Hepatocyte (in vitro differentiated cells): Measurements from ENCODE around the gene TNNI3K. TPM values are rescaled to one million over a fixed set of nuclear protein-coding genes. Genes with fewer than 3 reads are reported as not detected.

Experiments
- DNase-seq: peaks from one replicate; pipeline ENCODE4 v3.0.0-alpha.2; 2016; ENCODE audit warnings: low spot score
- H2AFZ ChIP-seq: fragments of 200-600 bp; sonication (generic); 2 replicates; pipeline ENCODE4 v1.6.0; 2016; ENCODE audit warnings: antibody characterized with exemption, mild to moderate bottlenecking
- H3K27ac ChIP-seq: fragments of 200-600 bp; sonication (generic); 2 replicates; pipeline ENCODE4 v1.5.1; 2016; ENCODE audit warnings: mild to moderate bottlenecking
- H3K27me3 ChIP-seq: fragments of 200-600 bp; sonication (generic); 2 replicates; pipeline ENCODE4 v1.6.1; 2016
- H3K36me3 ChIP-seq: fragments of 200-600 bp; sonication (generic); replicated peaks from 2 replicates; pipeline ENCODE4 v1.5.1; 2016; ENCODE audit warnings: low read depth; ENCODE audit not compliant: insufficient read depth
- H3K4me1 ChIP-seq: fragments of 200-600 bp; sonication (generic); 2 replicates; pipeline ENCODE4 v1.5.1; 2016; ENCODE audit warnings: mild to moderate bottlenecking, moderate library complexity; ENCODE audit not compliant: insufficient read depth
- H3K4me2 ChIP-seq: fragments of 200-600 bp; sonication (generic); 2 replicates; pipeline ENCODE4 v1.6.0; 2016
- H3K4me3 ChIP-seq: fragments of 200-600 bp; sonication (generic); 2 replicates; pipeline ENCODE4 v1.5.1; 2016; ENCODE audit warnings: mild to moderate bottlenecking
- H3K79me2 ChIP-seq: fragments of 200-600 bp; sonication (generic); 2 replicates; pipeline ENCODE4 v1.6.0; 2017; ENCODE audit warnings: mild to moderate bottlenecking
- H3K9me2 ChIP-seq: fragments of 200-600 bp; sonication (generic); replicated peaks from 2 replicates; pipeline ENCODE4 v1.6.0; 2017; ENCODE audit warnings: mild to moderate bottlenecking; ENCODE audit not compliant: insufficient read depth
- H3K9me3 ChIP-seq: fragments of 200-600 bp; sonication (generic); 2 replicates; pipeline ENCODE4 v1.5.1; 2016; ENCODE audit warnings: low read depth, mild to moderate bottlenecking
- H4K20me1 ChIP-seq: fragments of 200-600 bp; sonication (generic); 2 replicates; pipeline ENCODE4 v1.6.0; 2016; ENCODE audit warnings: mild to moderate bottlenecking; ENCODE audit not compliant: insufficient read depth, poor library complexity, severe bottlenecking
- CTCF ChIP-seq: fragments of 200-600 bp; sonication (generic); IDR thresholded peaks from 2 replicates; pipeline ENCODE4 v1.5.1; 2016; ENCODE audit warnings: antibody characterized with exemption, mild to moderate bottlenecking; ENCODE audit not compliant: poor library complexity
- EZH2 ChIP-seq: fragments of 200-600 bp; sonication (generic); IDR thresholded peaks from 2 replicates; pipeline ENCODE4 v1.6.1; 2016; ENCODE audit warnings: antibody characterized with exemption, mild to moderate bottlenecking, borderline replicate concordance
- EZH2phosphoT487 ChIP-seq: fragments of 200-600 bp; sonication (generic); IDR thresholded peaks from one replicate; pipeline ENCODE4 v1.6.1; 2018; ENCODE audit warnings: antibody characterized with exemption, mild to moderate bottlenecking, low read depth, moderate library complexity; ENCODE audit not compliant: unreplicated experiment, severe bottlenecking
- WGBS: methylation state at CpG from one replicate; pipeline ENCODE4 v1.1.6; 2016; ENCODE audit warnings: low lambda C conversion rate; ENCODE audit errors: missing lambda C conversion rate; 5-methylcytosine and 5-hydroxymethylcytosine counted together
- polyA plus RNA-seq: library from polyadenylated mRNA; unstranded; fragments of >200 nt; fragmentation: Nextera tagmentation; extraction: Ambion mirVana; gene quantifications from 2 replicates; pipeline ENCODE4 v1.2.1, GENCODE V29; 2016
- total RNA-seq: library from RNA; depleted of rRNA; stranded (reverse); fragments of >200 nt; gene quantifications from 2 replicates; pipeline ENCODE4 v1.2.3, GENCODE V29; 2014

TNNI3K gene
- total and polyA plus RNA-seq, 2 experiments from 2014 or later = not detected

GRCh38 chr1:74324684-74325448, 89.7 kb downstream of the TNNI3K start:
- no peak for DNase-seq
- WGBS = 70% methylated on average over 6 of the region's 6 CpGs
- H3K4me3 ChIP-seq = no peak overlapping the region
- no peak overlapping the region for H3K4me2 ChIP-seq
- no peaks in the 10 kb centered on the region for H4K20me1 ChIP-seq
- no peak overlapping the region for H3K27ac ChIP-seq
- H3K27me3 ChIP-seq = no peaks in the 10 kb centered on the region
- no peaks in the 10 kb centered on the region for H3K9me2 ChIP-seq
- H3K4me1 ChIP-seq = no peaks in the 10 kb centered on the region
- no peaks in the 10 kb centered on the region for H3K9me3 ChIP-seq
- H3K79me2 ChIP-seq = no peaks in the 10 kb centered on the region
- TF ChIP-seq EZH2phosphoT487 (no peak), EZH2 (no peak), CTCF (no peak)
- H2AFZ ChIP-seq = no peak overlapping the region
- H3K36me3 ChIP-seq = no peaks in the 10 kb centered on the region

GRCh38 chr1:74328851-74329250, 93.7 kb downstream of the TNNI3K start:
- H2AFZ ChIP-seq = no peak overlapping the region
- no peaks in the 10 kb centered on the region for H3K27me3 ChIP-seq
- H3K4me3 ChIP-seq = no peak overlapping the region
- no peaks in the 10 kb centered on the region for H3K36me3 ChIP-seq
- no peaks in the 10 kb centered on the region for H3K79me2 ChIP-seq
- no peak overlapping the region for H3K27ac ChIP-seq
- H3K9me3 ChIP-seq = no peaks in the 10 kb centered on the region
- no peaks in the 10 kb centered on the region for H3K9me2 ChIP-seq
- no peaks in the 10 kb centered on the region for H3K4me1 ChIP-seq
- no peaks in the 10 kb centered on the region for H4K20me1 ChIP-seq
- no peak for DNase-seq
- no peak for TF ChIP-seq EZH2
- no peak for TF ChIP-seq CTCF
- no peak for TF ChIP-seq EZH2phosphoT487
- no peak overlapping the region for H3K4me2 ChIP-seq

- no peak overlapping the region for H3K27ac ChIP-seq
- no peaks in the 10 kb centered on the region for H3K27me3 ChIP-seq
- H3K4me2 ChIP-seq = no peak overlapping the region
- no peaks in the 10 kb centered on the region for H3K9me3 ChIP-seq
- no peaks in the 10 kb centered on the region for H3K4me1 ChIP-seq
- DNase-seq = no peak
- no peaks in the 10 kb centered on the region for H3K9me2 ChIP-seq
- H2AFZ ChIP-seq = no peak overlapping the region
- H3K4me3 ChIP-seq = no peak overlapping the region
- H3K79me2 ChIP-seq = no peaks in the 10 kb centered on the region
- no peaks in the 10 kb centered on the region for H3K36me3 ChIP-seq
- 93% methylated on average over 2 of the region's 2 CpGs for WGBS
- no peak for TF ChIP-seq EZH2
- no peak for TF ChIP-seq EZH2phosphoT487
- no peak for TF ChIP-seq CTCF
- no peaks in the 10 kb centered on the region for H4K20me1 ChIP-seq
Measured at GRCh38 chr1:74333244-74333643, 98.1 kb downstream of the TNNI3K start.

GRCh38 chr1:74334147-74334546, 99.0 kb downstream of the TNNI3K start:
- Histone ChIP-seq H4K20me1 (no peaks in the 10 kb centered on the region), H3K36me3 (no peaks in the 10 kb centered on the region), H3K27ac (no peak overlapping the region), H2AFZ (no peak overlapping the region), H3K4me1 (no peaks in the 10 kb centered on the region), H3K9me2 (no peaks in the 10 kb centered on the region), H3K79me2 (no peaks in the 10 kb centered on the region), H3K9me3 (no peaks in the 10 kb centered on the region), H3K4me3 (no peak overlapping the region), H3K4me2 (no peak overlapping the region), H3K27me3 (no peaks in the 10 kb centered on the region)
- TF ChIP-seq CTCF (no peak), EZH2 (no peak), EZH2phosphoT487 (no peak)
- DNase-seq = no peak
